Measurements from ENCODE around the gene USH1G.
"Not testable (repeated sequence)": the region's sequence is repeated elsewhere in the genome, so short reads cannot be mapped to it uniquely, and the experiment has no call there.

Gene USH1G

GRCh38 chr17:74935585-74936469, 12.8 kb upstream of the USH1G start, which contains the start of gene OTOP3:
Gene OTOP3 (plus strand): TSS chr17:74935898. CDS start chr17:74935922, 24 bp downstream.
- no peak for DNase-seq (ENCODE audit: low read depth in 3 of 3, low spot score in 1 of 3)

DNA sequence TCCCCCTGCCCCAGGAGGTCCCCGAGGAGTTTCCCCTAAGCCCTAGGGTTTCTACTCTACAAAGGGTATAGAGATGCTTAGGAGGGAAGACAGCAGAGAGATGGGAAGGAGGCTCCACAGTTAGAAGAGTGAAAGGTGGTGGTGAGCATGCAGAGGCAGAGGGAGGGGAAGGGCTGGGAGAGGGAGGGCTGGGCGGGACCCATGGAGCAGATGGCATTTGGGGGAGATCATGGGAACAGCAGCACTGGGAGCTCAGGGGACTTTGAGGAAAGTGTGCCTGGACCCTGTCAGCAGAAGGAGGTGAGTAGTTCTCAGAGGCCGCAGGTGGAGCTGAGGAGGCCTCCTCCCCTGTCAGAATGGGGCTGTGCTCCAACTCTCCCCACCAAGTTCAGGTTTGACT, 12.0 kb upstream of the USH1G start:
- DNase-seq (ENCODE audit: low read depth in 3 of 3, low spot score in 1 of 3) = no peak

GRCh38 chr17:74930535-74931036, 7.5 kb upstream of the USH1G start:
- no peak for DNase-seq (ENCODE audit: low read depth in 3 of 3, low spot score in 1 of 3)

- DNase-seq (ENCODE audit: low read depth in 3 of 3, low spot score in 1 of 3) = no peak
Measured at GRCh38 chr17:74928786-74929185, 5.7 kb upstream of the USH1G start.

DNA sequence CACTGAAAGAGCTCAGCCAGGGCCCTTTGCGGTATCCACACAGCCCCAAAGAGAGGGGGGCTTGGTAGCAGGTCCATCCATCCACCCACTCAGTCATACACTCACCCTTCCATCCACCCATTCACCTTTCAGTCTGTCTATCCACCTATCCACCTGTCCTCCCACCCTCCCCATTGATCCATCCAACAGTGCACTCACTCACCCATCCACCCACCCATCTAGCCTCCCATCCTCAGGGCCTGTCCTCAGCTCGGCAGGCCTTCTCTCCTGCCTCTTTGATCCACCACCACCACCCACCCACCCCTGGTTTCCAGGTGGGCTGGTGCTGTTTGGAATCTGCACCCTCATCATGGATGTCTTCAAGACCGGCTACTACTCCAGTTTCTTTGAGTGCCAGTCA, 2.2 kb upstream of the USH1G start:
- DNase-seq (ENCODE audit: low read depth in 3 of 3, low spot score in 1 of 3) = no peak

GRCh38 chr17:74924250-74924948, 1.3 kb upstream of the USH1G start, which contains the start of gene OTOP2:
Gene OTOP2 (plus strand): TSS chr17:74924273. CDS start chr17:74924633, 360 bp downstream.
- no peak for DNase-seq (ENCODE audit: low read depth in 3 of 3, low spot score in 1 of 3)

DNA sequence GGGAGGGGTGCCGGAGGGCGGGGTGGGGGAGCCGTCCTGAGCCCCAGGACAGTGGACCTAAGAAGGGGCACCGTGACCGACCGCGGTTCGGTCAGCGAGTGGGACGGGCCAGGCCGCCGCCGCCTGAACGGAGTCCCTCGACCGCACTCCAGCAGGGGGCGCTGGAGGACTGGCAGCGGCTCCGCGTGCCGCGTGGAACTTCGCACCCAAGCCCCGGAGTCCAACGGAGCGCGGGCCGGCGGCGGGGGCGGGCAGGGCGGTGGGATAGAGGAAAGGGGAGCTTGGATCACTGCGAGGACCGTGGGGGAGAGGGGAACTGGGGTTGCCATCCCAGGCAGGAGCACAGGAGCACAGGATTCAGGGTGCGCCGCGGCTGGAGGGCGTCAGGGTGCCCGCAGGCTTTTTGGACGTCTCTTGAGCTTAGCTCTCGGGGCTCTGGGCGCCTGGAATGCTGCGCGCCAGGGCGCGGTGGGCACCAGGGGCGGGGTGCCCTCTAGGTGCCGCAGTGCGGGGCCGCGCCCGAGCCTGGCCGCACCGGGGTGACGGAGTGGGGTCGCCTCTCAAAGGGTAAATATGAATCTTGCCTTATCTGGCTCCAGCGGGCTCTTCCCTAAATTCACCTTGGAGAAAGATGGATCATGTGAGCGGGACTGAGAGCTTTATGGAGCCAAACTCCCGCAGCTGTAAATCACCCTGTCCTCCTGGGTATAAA, 639 bp upstream of the USH1G start:
- DNase-seq (ENCODE audit: low read depth in 3 of 3, low spot score in 1 of 3) = peak; percentile 17 to 68 (median 36)

GRCh38 chr17:74922172-74922571, 883 bp downstream of the USH1G start:
- DNase-seq (ENCODE audit: low read depth in 3 of 3, low spot score in 1 of 3) = no peak

GRCh38 chr17:74921769-74922168, 1.3 kb downstream of the USH1G start:
- no peak for DNase-seq (ENCODE audit: low read depth in 3 of 3, low spot score in 1 of 3)

DNA sequence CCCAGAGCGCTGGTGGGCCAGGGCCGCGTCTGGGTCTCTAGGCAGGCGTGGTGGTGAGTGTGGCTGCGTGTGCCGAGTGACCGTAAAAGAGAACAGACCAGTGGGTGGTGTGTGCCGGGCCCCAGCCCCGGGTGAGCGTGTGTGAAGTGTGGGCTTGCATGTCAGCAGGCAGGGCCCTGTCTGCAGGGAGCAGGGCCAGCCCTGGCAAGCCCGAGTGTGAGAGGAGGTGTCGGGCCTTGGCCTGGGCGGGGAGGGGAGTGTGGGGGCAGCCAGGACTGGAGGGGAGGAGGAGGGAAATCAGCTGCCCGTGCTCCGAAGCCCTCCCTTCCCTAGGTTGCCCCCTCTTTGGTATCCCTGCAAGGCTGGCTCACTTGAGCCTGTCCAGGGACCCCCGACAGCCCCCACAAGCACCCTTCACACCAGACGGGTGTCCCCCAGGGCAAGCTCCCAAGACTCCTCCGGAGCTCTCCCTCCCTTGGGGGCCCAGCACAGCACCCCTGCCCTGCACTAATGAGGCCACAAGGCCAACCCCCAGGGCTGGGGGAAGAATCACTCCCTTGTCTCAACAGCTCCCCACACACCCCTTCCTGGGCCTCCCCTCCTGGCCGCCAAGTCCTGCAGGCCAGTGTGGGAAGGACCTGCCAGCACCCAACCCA, 1.9 kb downstream of the USH1G start:
- no peak for DNase-seq (ENCODE audit: low read depth in 3 of 3, low spot score in 1 of 3)

- no peak for DNase-seq (ENCODE audit: low read depth in 3 of 3, low spot score in 1 of 3)
Measured at GRCh38 chr17:74920642-74921025, 2.4 kb downstream of the USH1G start.

- no peak for DNase-seq (ENCODE audit: low read depth in 3 of 3, low spot score in 1 of 3)
Measured at GRCh38 chr17:74920306-74920620, 2.8 kb downstream of the USH1G start.

DNA sequence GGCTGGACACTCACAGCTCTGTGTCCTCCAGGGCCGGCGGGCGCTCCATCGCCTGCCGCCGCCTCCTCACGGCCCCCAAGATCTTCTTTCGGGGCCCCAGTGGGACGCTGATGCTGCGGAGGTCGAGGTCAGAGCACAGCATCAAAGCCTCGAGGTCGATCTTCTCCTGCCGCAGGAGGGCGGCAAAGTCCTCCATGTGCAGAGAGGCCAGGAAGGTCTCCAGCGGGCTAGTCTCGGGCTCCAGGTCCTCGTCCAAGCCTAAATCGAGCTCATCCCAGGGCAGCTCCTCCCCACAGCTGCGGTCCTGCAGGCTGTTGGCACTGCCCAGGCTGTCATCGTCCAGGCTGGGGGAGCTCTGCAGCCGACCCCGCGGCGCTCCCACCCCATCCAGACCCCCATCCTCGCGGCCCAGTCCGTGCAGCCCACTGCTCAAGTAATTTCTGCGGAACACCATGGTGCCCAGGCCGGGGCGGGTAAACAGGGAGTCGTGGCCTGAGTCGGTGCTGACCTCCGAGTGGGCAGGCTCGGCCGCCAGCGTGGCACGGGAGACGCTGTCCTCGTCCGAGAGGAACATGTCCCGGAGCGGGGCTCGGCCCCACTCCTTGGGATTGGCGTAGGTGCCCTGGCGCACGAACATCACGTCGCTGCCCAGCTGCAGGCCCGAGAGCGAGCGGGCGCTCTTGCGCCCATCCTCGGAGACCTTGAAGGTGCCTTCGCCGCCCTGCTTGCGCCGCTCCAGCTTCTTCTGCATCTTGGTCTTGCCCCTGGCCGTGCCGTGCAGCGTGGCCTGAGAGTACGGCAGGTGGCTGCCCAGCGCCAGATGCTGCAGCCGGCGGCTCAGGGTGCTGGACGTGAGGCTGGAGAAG, 3.4 kb downstream of the USH1G start:
- DNase-seq (ENCODE audit: low read depth in 3 of 3, low spot score in 1 of 3) = no peak

DNA sequence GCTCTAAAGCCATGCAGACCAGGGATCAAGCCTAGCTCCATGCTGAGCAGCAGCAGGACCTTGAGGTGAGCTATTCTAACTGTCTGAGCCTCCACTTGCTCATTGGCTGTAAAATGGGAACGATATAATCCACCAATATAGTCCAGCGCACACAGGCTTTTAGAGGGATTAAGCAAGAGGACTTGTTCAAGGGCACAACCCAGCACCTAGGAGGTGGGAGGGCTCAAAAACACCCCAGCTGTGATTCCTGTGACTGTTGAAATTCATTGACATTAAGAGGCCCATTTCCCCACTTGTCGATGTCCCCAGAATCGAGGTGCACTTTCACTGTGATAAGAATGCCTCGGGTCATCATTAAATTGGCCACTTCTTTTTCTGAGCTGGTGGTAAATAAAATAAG, 4.1 kb downstream of the USH1G start:
- DNase-seq (ENCODE audit: low read depth in 3 of 3, low spot score in 1 of 3) = no peak

DNA sequence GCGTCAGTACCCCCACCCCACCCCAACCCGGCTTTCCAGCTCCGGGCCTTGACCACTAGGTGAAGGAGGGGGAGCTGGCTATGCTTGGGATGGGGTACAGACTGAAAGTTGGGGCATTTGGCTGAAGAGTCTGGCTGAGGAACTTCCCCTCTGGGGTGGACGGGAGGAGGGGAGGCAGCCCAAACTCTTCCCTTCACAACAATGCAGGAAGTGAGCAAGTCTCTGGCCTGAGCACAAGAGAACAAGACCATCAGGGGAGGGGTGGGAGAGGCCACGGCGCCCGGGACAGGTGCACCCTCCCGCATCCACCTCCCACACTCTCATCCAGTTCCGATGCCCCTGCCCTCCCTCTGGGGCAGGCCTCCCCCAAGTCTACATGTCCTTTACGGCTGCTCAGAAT, 5.6 kb downstream of the USH1G start:
- no peak for DNase-seq (ENCODE audit: low read depth in 3 of 3, low spot score in 1 of 3)

DNA sequence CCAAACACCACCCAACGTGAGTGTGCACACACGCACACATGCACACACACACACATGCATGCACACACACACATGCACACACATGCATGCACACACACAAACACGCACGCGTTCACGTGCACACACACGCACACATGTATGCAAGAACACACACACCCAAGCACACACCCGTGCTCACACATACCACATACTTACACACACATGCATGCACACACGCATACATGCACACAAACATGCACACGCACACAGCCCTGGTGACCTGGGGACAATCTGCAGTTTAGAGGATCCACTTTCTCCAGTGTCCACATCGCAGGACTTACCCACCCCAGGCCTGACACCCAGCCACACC, 6.2 kb downstream of the USH1G start:
- DNase-seq (ENCODE audit: low read depth in 3 of 3, low spot score in 1 of 3) = no peak

DNA sequence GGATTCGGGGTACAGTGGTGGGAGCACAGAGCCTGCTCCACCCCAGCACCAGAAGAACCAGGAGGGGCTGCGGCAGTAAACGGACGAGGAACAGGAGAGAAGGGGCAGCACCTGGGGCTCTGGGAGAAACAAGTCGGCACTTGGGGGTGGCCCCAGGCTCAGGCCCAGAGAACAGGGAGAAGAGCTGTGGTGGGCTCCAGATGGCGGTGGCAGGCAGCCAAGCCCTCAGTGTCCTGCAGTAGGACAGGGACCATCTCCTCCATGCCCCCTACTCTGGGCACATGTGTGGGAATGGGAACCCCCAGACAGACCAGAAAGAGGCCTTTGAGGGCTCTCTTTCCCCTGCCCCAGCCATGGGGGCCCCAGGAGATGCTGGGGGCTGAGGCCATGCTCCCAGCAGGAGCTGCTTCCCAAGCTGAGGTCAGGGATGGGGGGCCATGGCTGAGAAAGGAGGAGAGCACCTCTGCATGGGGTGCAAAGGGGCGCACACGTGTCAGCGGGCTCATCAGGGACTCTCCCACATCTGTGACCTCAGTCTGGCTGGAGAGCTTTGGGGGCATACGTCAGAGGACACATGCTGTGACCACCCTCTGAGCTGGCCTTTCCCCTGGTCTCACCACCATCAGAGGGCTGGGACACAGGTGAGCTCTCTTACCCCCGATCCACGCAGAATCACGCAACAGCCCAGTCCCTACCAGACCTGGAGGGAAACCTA, 6.8 kb downstream of the USH1G start:
- DNase-seq (ENCODE audit: low read depth in 3 of 3, low spot score in 1 of 3) = no peak

DNA sequence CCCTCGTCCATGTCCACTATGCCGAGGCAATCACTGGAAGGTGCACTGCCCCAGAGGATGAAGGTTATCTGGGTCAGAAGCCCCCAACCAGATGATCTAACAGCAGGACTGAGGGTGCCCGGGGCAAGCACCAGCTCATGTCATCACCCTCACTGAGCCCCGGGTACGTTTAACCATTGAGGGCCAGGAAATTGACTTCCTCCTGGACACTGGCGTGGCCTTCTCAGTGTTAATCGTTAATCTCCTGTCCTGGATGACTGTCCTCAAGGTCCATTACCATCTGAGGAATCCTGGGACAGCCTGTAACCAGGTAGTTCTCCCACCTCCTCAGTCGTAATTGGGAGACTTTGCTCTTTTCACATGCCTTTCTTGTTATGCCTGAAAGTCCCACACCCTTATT, 11.6 kb downstream of the USH1G start:
- not testable (repeated sequence) for DNase-seq (ENCODE audit: low read depth in 3 of 3, low spot score in 1 of 3)

GRCh38 chr17:74909097-74909496, 14.0 kb downstream of the USH1G start:
- DNase-seq (ENCODE audit: low read depth in 3 of 3, low spot score in 1 of 3) = not testable (repeated sequence)

DNA sequence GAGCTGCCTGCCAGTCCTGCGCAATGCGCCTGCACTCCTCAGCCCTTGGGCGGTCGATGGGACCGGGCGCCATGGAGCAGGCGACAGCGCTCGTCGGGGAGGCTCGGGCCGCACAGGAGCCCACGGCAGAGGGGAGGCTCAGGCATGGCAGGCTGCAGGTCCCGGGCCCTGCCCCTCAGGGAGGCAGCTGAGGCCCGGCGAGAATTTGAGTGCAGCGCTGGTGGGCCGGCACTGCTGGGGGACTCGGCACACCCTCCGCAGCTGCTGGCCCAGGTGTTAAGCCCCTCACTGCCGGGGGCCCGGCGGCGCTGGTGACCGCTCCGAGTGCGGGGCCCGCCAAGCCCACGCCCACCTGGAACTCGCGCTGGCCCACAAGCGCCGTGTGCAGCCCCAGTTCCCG, 16.0 kb downstream of the USH1G start:
- no peak for DNase-seq (ENCODE audit: low read depth in 3 of 3, low spot score in 1 of 3)

Data from stimulated activated CD4-positive, alpha-beta T cell treated with anti-CD3 and anti-CD28 coated beads, TNF-alpha, amount 100 ng/mL, for 1 hour (primary cell).